K562 treated with DMSO at 1 percent for 48 hours (cell line): ENCODE data around the gene NOX3. TPM values are rescaled to one million over a fixed set of nuclear protein-coding genes. Genes with fewer than 3 reads are reported as not detected.

Experiments
- total RNA-seq: library from RNA; unstranded; fragments of 300-600 nt; gene quantifications from 2 replicates; pipeline ENCODE4 v1.2.3, GENCODE V29; 2022; ENCODE audit warnings: low replicate concordance; ENCODE audit errors: extremely low read depth

NOX3 gene
- not detected in 2 replicates for total RNA-seq

GRCh38 chr6:155455766-155456165 lies at the start of gene NOX3:
Gene NOX3, minus strand, starts transcription at chr6:155455839. Its CDS starts 39 bp downstream, at chr6:155455800.

Other genes with a start within 250 kb of the NOX3 start
- gene CLDN20, start 191.8 kb downstream of the NOX3 start, total RNA-seq: not detected in 2 replicates
- gene TFB1M, start 141.4 kb downstream of the NOX3 start, total RNA-seq: not detected in 2 replicates